ENCODE results near the gene BEND6.

GRCh38 chr6:56984884-56985283 lies 30.0 kb downstream of the BEND6 start:
- TF ChIP-seq, protein P1, sequence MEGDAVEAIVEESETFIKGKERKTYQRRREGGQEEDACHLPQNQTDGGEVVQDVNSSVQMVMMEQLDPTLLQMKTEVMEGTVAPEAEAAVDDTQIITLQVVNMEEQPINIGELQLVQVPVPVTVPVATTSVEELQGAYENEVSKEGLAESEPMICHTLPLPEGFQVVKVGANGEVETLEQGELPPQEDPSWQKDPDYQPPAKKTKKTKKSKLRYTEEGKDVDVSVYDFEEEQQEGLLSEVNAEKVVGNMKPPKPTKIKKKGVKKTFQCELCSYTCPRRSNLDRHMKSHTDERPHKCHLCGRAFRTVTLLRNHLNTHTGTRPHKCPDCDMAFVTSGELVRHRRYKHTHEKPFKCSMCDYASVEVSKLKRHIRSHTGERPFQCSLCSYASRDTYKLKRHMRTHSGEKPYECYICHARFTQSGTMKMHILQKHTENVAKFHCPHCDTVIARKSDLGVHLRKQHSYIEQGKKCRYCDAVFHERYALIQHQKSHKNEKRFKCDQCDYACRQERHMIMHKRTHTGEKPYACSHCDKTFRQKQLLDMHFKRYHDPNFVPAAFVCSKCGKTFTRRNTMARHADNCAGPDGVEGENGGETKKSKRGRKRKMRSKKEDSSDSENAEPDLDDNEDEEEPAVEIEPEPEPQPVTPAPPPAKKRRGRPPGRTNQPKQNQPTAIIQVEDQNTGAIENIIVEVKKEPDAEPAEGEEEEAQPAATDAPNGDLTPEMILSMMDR (IDR thresholded peaks at IDR 0.05), result no peak
- TF ChIP-seq EZH2 (IDR thresholded peaks at IDR 0.05; ENCODE audit: borderline replicate concordance, insufficient read depth, low read depth, low read length, poor library complexity, severe bottlenecking), result no peak

Measured in B cell (primary cell).